Pancreas (tissue), 10 donors: ENCODE measurements around the gene QPRT. TPM values are rescaled to one million over a fixed set of nuclear protein-coding genes. Genes with fewer than 3 reads are reported as not detected.
A peak's percentile ranks its signal among the peaks of the same experiment; 100 is the strongest.
"Not testable (repeated sequence)": the region's sequence is repeated elsewhere in the genome, so short reads cannot be mapped to it uniquely, and the experiment has no call there.

ENCODE experiments used
- ATAC-seq, 4 donors: fragments of 200-7000 bp; cut with Tn5 transposase; one replicate each; pipeline versions ENCODE4 v1.8.0 to v1.9.1; 2020; ENCODE audit warnings: mild to moderate bottlenecking in 4 of 4, moderate library complexity in 4 of 4
- DNase-seq, 6 donors: peaks; one replicate each; pipeline ENCODE4 v3.0.0-alpha.2; 2020
- FAIRE-seq: peaks from 2 replicates; lab custom pipeline; 2012; peaks lifted over from hg19 to GRCh38; lab: Jason Lieb, UNC
- H3K27ac ChIP-seq, 4 donors: fragments of 200-600 bp; sonication (generic); 1 replicate in 3 of 4; 2 replicates in 1 of 4; pipeline versions ENCODE4 v1.5.0 to v1.8.0; 2020
- H3K27me3 ChIP-seq, 4 donors: fragments of 200-600 bp; one replicate each; pipeline ENCODE4 v1.8.0; 2021
- H3K36me3 ChIP-seq, 3 donors: fragments of 200-600 bp; sonication (generic) in 1 of 3; one replicate each; pipeline versions ENCODE4 v1.5.0 to v1.8.0; 2020 to 2021
- H3K4me1 ChIP-seq, 3 donors: fragments of 200-600 bp; one replicate each; pipeline ENCODE4 v1.8.0; 2021
- H3K4me3 ChIP-seq, 4 donors: fragments of 200-600 bp; sonication (generic) in 2 of 4; one replicate each; pipeline versions ENCODE4 v1.5.0 to v1.8.0; 2020 to 2021
- H3K9me3 ChIP-seq, 4 donors: fragments of 200-600 bp; one replicate each; pipeline ENCODE4 v1.8.0; 2021
- WGBS, 2 donors: extraction: QIAGEN DNeasy Blood & Tissue Kit; methylation state at CpG; one replicate each; pipeline ENCODE4 v1.1.7; 2013; 5-methylcytosine and 5-hydroxymethylcytosine counted together
- intact Hi-C, 3 donors: fragments of 100-400 bp; cut with DNase I; formaldehyde crosslinking; loops; one replicate each; pipeline versions ENCODE4 v1.11.1 to v1.14.2; 2022
- polyA plus RNA-seq, 2 donors: library from polyadenylated mRNA; stranded (reverse); fragments of 200-250 nt; gene quantifications; one replicate each; pipeline ENCODE4 v1.2.3, GENCODE V29; 2013
- total RNA-seq, 6 donors: library from RNA; stranded (reverse); fragmentation: NEBNext Ultra II Directional in 4 of 6; extraction: Animal tissue kit (Norgen Biotek cat#: 25700) in 4 of 6; gene quantifications; one replicate each; pipeline versions ENCODE4 v1.2.1 to v1.2.4, GENCODE V29; 2021 to 2023
- TF ChIP-seq, protein P1 (sequence below), 4 donors: fragments of 200-600 bp; sonication (generic) in 3 of 4; IDR thresholded peaks; one replicate each; pipeline versions ENCODE4 v1.5.0 to v1.8.0; 2021; ENCODE audit warnings: antibody characterized with exemption in 4 of 4
- donor health status: healthy with polysubstance abuse.
- donor health status: DM: no; HTN: no; CAD: no; lungs with moderate emphysema.
- donor health status: DM: no; HTN: no; CAD: no.
- donor health status: control.
- donor health status: control.
- donor health status: Bipolar disorder and iron deficiency.
- donor health status: DM: yes; HTN: yes; CAD: no.
- donor health status: DM: no; HTN: no; CAD: no.
- donor health status: DM: no; HTN: no; CAD: no.
- donor health status: DM: yes; HTN: yes; CAD: no.

The QPRT gene
- total and polyA plus RNA-seq, 8 donors: 8.2 to 29.7 (median 18.4) TPM

- H3K4me1 ChIP-seq: no peaks in the 10 kb centered on the region
- H3K9me3 ChIP-seq: no peaks in the 10 kb centered on the region
- H3K36me3 ChIP-seq: no peaks in the 10 kb centered on the region
- DNase-seq (no peak), ATAC-seq (peak in 1 of 4 donors; percentile 11), FAIRE-seq (no peak)
- H3K4me3 ChIP-seq: peak within 1 kb of the TSS in 1 of 4 donors; percentile 20
- H3K27ac ChIP-seq: no peak within 1 kb of the TSS
- TF ChIP-seq, protein P1, sequence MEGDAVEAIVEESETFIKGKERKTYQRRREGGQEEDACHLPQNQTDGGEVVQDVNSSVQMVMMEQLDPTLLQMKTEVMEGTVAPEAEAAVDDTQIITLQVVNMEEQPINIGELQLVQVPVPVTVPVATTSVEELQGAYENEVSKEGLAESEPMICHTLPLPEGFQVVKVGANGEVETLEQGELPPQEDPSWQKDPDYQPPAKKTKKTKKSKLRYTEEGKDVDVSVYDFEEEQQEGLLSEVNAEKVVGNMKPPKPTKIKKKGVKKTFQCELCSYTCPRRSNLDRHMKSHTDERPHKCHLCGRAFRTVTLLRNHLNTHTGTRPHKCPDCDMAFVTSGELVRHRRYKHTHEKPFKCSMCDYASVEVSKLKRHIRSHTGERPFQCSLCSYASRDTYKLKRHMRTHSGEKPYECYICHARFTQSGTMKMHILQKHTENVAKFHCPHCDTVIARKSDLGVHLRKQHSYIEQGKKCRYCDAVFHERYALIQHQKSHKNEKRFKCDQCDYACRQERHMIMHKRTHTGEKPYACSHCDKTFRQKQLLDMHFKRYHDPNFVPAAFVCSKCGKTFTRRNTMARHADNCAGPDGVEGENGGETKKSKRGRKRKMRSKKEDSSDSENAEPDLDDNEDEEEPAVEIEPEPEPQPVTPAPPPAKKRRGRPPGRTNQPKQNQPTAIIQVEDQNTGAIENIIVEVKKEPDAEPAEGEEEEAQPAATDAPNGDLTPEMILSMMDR (IDR thresholded peaks at IDR 0.05): no peak
- intact Hi-C loops: no loop called here
- H3K27me3 ChIP-seq: no peaks in the 10 kb centered on the region
- 69 to 77% methylated on average over 17 to 18 of the region's 18 CpGs for WGBS, 2 donors
Measured at GRCh38 chr16:29663016-29663806, 15.8 kb upstream of the QPRT start, which contains the start of gene SPN. Gene SPN, plus strand, starts transcription at chr16:29663247. Its CDS starts 482 bp downstream, at chr16:29663729.

GRCh38 chr16:29663807-29664090 is 15.2 kb upstream of the QPRT start:
- Histone ChIP-seq H3K27me3 (no peaks in the 10 kb centered on the region), H3K4me3 (peak overlapping the region in 1 of 4 donors; percentile 20), H3K4me1 (no peaks in the 10 kb centered on the region), H3K36me3 (no peaks in the 10 kb centered on the region), H3K27ac (no peak overlapping the region), H3K9me3 (no peaks in the 10 kb centered on the region)
- TF ChIP-seq, protein P1 (IDR thresholded peaks at IDR 0.05): no peak
- intact Hi-C loops: no loop called here
- DNase-seq: no peak
- ATAC-seq: no peak
- no peak for FAIRE-seq
- WGBS, 2 donors: 80 to 90% methylated on average over 3 of the region's 3 CpGs

DNA sequence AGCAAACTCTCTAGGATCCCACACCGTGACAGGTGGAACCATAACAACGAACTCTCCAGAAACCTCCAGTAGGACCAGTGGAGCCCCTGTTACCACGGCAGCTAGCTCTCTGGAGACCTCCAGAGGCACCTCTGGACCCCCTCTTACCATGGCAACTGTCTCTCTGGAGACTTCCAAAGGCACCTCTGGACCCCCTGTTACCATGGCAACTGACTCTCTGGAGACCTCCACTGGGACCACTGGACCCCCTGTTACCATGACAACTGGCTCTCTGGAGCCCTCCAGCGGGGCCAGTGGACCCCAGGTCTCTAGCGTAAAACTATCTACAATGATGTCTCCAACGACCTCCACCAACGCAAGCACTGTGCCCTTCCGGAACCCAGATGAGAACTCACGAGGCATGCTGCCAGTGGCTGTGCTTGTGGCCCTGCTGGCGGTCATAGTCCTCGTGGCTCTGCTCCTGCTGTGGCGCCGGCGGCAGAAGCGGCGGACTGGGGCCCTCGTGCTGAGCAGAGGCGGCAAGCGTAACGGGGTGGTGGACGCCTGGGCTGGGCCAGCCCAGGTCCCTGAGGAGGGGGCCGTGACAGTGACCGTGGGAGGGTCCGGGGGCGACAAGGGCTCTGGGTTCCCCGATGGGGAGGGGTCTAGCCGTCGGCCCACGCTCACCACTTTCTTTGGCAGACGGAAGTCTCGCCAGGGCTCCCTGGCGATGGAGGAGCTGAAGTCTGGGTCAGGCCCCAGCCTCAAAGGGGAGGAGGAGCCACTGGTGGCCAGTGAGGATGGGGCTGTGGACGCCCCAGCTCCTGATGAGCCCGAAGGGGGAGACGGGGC is 14.7 kb upstream of the QPRT start:
- ATAC-seq (peak in 1 of 4 donors; percentile 20), DNase-seq (peak in 2 of 6 donors; percentile 31 to 60), FAIRE-seq (no peak)
- no peaks in the 10 kb centered on the region for H3K27me3 ChIP-seq
- peak overlapping the region in 1 of 4 donors; percentile 20 for H3K4me3 ChIP-seq
- no peaks in the 10 kb centered on the region for H3K9me3 ChIP-seq
- no peak overlapping the region for H3K27ac ChIP-seq
- WGBS, 2 donors: 73 to 82% methylated on average over 35 of the region's 35 CpGs
- H3K36me3 ChIP-seq: no peaks in the 10 kb centered on the region
- intact Hi-C loops: no loop called here
- TF ChIP-seq, protein P1 (IDR thresholded peaks at IDR 0.05): no peak
- H3K4me1 ChIP-seq: no peaks in the 10 kb centered on the region

- ATAC-seq (no peak), DNase-seq (no peak)
- intact Hi-C loops: no loop called here
Measured at GRCh38 chr16:29665294-29666077, 13.5 kb upstream of the QPRT start.

DNA sequence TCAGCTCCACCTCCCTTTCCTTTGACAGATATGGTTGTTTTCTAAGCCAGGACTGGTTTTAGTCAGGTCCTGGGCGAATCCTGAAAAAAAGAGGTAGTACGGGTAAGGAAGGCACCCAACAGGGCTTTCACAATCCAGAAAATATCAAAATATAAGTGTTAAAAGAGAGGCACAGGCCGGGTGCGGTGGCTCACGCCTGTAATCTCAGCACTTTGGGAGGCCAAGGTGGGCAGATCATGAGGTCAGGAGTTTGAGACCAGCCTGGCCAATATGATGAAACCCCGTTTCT is 11.7 kb upstream of the QPRT start:
- FAIRE-seq, H3K9me3 ChIP-seq, H3K27me3 ChIP-seq, H3K27ac ChIP-seq, H3K36me3 ChIP-seq, H3K4me1 ChIP-seq, intact Hi-C loops, H3K4me3 ChIP-seq, DNase-seq, ATAC-seq: not testable (repeated sequence)
- 82 to 87% methylated on average over 6 of the region's 6 CpGs for WGBS, 2 donors

More at GRCh38 chr16:29665294-29666077, 13.5 kb upstream of the QPRT start:
- WGBS, 2 donors: 62 to 75% methylated on average over 15 of the region's 15 CpGs
- Histone ChIP-seq H3K27ac (no peak overlapping the region), H3K4me1 (no peaks in the 10 kb centered on the region), H3K4me3 (peak overlapping the region in 1 of 4 donors; percentile 23), H3K9me3 (no peaks in the 10 kb centered on the region), H3K36me3 (no peaks in the 10 kb centered on the region), H3K27me3 (no peaks in the 10 kb centered on the region)
- TF ChIP-seq, protein P1 (IDR thresholded peaks at IDR 0.05): no peak
- FAIRE-seq: no peak
